DOHH2 (cell line): ENCODE data around the gene CALY.

Experiments
- EZH2phosphoT487 ChIP-seq: fragments of 200-600 bp; sonication (generic); IDR thresholded peaks from 2 replicates; pipeline ENCODE4 v1.6.1; 2017; ENCODE audit warnings: borderline replicate concordance, mild to moderate bottlenecking, antibody characterized with exemption, low read length, moderate library complexity, mixed read lengths
- TF ChIP-seq, protein P1 (sequence below): fragments of 200-600 bp; sonication (generic); IDR thresholded peaks from one replicate; pipeline ENCODE4 v1.5.1; 2014; ENCODE audit warnings: antibody characterized with exemption, mild to moderate bottlenecking, low read depth, low read length; ENCODE audit not compliant: poor library complexity, severe bottlenecking

DNA sequence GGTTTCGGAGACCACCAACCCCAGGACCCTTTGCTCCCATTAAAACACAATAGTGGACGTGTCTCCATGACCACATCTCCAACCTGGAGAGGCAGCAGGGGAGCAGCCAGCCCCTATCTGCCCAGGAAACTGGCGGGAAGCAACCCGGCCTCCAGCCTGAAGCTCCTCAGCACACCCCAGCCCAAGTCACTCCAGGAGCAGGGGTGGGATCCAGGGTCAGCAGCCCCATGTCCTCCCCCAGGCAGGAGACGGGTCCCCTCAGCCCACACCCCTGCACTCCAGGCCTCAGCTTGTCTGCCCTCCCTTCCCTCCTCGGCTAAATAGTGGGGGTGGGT, 60.6 kb downstream of the CALY start:
- TF ChIP-seq, protein P1, sequence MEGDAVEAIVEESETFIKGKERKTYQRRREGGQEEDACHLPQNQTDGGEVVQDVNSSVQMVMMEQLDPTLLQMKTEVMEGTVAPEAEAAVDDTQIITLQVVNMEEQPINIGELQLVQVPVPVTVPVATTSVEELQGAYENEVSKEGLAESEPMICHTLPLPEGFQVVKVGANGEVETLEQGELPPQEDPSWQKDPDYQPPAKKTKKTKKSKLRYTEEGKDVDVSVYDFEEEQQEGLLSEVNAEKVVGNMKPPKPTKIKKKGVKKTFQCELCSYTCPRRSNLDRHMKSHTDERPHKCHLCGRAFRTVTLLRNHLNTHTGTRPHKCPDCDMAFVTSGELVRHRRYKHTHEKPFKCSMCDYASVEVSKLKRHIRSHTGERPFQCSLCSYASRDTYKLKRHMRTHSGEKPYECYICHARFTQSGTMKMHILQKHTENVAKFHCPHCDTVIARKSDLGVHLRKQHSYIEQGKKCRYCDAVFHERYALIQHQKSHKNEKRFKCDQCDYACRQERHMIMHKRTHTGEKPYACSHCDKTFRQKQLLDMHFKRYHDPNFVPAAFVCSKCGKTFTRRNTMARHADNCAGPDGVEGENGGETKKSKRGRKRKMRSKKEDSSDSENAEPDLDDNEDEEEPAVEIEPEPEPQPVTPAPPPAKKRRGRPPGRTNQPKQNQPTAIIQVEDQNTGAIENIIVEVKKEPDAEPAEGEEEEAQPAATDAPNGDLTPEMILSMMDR: no peak
- no peak for TF ChIP-seq EZH2phosphoT487
